Tibial artery (tissue), 4 donors: ENCODE measurements around the gene MRPS31.

Experiments
- DNase-seq, 2 donors: peaks; one replicate each; pipeline ENCODE4 v3.0.0-alpha.2; 2019
- H3K27ac ChIP-seq, 2 donors: fragments of 200-600 bp; sonication (generic) in 1 of 2; 1 replicate in 1 of 2; 2 replicates in 1 of 2; pipeline ENCODE4 v1.5.1; 2018 to 2019; ENCODE audit warnings: mild to moderate bottlenecking in 1 of 2
- H3K27me3 ChIP-seq, 2 donors: fragments of 200-600 bp; sonication (generic) in 1 of 2; one replicate each; pipeline versions ENCODE4 v1.5.1 to v1.6.0; 2016 to 2019
- H3K36me3 ChIP-seq, 3 donors: fragments of 200-600 bp; sonication (generic) in 2 of 3; one replicate each; pipeline ENCODE4 v1.5.1; 2016 to 2019; ENCODE audit warnings: mild to moderate bottlenecking in 2 of 3
- H3K4me1 ChIP-seq, 4 donors: fragments of 200-600 bp; sonication (generic) in 2 of 4; 1 replicate in 3 of 4; 2 replicates in 1 of 4; pipeline ENCODE4 v1.5.1; 2016 to 2019
- H3K4me3 ChIP-seq, 2 donors: fragments of 200-600 bp; sonication (generic) in 1 of 2; 1 replicate in 1 of 2; 2 replicates in 1 of 2; pipeline ENCODE4 v1.5.1; 2018 to 2019; ENCODE audit warnings: mild to moderate bottlenecking in 2 of 2
- H3K9me3 ChIP-seq, 3 donors: fragments of 200-600 bp; sonication (generic) in 1 of 3; one replicate each; pipeline ENCODE4 v1.5.1; 2016 to 2019
- intact Hi-C: fragments of 100-400 bp; cut with DNase I; formaldehyde crosslinking; loops from one replicate; pipeline ENCODE4 v1.15.0; 2023; ENCODE audit warnings: low total_unique reads
- TF ChIP-seq, protein P1 (sequence below), 2 experiments: fragments of 200-600 bp in 1 of 2; fragments of 450-650 bp in 1 of 2; IDR thresholded peaks; one replicate each; pipeline ENCODE4 v1.5.1; 2017 to 2019; ENCODE audit warnings: antibody characterized with exemption in 2 of 2, mild to moderate bottlenecking in 1 of 2, moderate library complexity in 1 of 2

Gene MRPS31

DNA sequence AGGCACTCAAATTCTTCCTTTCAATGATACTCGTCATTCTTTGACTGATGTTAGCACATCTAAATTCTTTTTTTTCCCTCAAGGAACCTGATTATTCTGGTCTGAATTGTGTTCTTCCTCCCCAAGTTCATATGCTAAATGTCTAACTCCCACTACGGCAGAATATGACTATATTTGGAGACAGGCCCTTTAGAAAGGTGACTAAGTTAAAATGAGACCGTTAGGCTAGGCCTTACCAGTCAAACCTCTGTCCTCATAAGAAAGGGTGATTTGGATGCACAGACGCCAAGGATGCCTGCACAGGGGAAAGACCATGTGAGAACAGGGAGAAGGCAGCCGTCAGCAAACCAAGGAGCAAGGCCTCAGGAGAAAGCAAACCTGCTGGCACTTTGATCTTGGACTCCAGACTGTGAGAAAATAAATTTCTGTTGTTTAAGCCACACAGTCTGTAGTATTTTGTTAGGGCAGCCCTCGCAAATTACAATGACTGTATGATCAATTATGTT, 91.5 kb downstream of the MRPS31 start:
- Histone ChIP-seq H3K27me3 (no peaks in the 10 kb centered on the region), H3K4me3 (no peak overlapping the region), H3K36me3 (no peaks in the 10 kb centered on the region), H3K9me3 (no peaks in the 10 kb centered on the region), H3K27ac (no peak overlapping the region), H3K4me1 (peaks cover 0 to 13% (median 0%) of the 10 kb centered on the region in 4 donors)
- DNase-seq = no peak
- TF ChIP-seq, protein P1, sequence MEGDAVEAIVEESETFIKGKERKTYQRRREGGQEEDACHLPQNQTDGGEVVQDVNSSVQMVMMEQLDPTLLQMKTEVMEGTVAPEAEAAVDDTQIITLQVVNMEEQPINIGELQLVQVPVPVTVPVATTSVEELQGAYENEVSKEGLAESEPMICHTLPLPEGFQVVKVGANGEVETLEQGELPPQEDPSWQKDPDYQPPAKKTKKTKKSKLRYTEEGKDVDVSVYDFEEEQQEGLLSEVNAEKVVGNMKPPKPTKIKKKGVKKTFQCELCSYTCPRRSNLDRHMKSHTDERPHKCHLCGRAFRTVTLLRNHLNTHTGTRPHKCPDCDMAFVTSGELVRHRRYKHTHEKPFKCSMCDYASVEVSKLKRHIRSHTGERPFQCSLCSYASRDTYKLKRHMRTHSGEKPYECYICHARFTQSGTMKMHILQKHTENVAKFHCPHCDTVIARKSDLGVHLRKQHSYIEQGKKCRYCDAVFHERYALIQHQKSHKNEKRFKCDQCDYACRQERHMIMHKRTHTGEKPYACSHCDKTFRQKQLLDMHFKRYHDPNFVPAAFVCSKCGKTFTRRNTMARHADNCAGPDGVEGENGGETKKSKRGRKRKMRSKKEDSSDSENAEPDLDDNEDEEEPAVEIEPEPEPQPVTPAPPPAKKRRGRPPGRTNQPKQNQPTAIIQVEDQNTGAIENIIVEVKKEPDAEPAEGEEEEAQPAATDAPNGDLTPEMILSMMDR (IDR thresholded peaks at IDR 0.05) = no peak
- intact Hi-C loops = no loop called here
